Adrenal gland (tissue), 12 donors: Measurements from ENCODE around the gene C1RL. TPM values are rescaled to one million over a fixed set of nuclear protein-coding genes. Genes with fewer than 3 reads are reported as not detected.

Source experiments
- DNase-seq, 7 donors: peaks; one replicate each; pipeline ENCODE4 v3.0.0-alpha.2; 2019 to 2020
- H3K27ac ChIP-seq, 5 donors: fragments of 200-600 bp; sonication (generic) in 4 of 5; 1 replicate in 3 of 5; 2 replicates in 2 of 5; pipeline versions ENCODE4 v1.5.1 to v1.8.0; 2016 to 2020; ENCODE audit warnings: mild to moderate bottlenecking in 1 of 5
- H3K27me3 ChIP-seq: fragments of 200-600 bp; 2 replicates; pipeline ENCODE4 v1.8.0; 2021
- H3K36me3 ChIP-seq, 2 donors: fragments of 200-600 bp; replicated peaks in 1 of 2; 1 replicate in 1 of 2; 2 replicates in 1 of 2; pipeline versions ENCODE4 v1.5.1 to v1.8.0; 2018 to 2022
- H3K4me1 ChIP-seq, 2 donors: fragments of 200-600 bp; replicated peaks in 1 of 2; 1 replicate in 1 of 2; 2 replicates in 1 of 2; pipeline versions ENCODE4 v1.5.1 to v1.8.0; 2018 to 2021
- H3K4me3 ChIP-seq, 4 donors: fragments of 200-600 bp; sonication (generic) in 3 of 4; one replicate each; pipeline ENCODE4 v1.5.1; 2016 to 2018
- H3K9me3 ChIP-seq, 3 donors: fragments of 200-600 bp; sonication (generic) in 1 of 3; replicated peaks in 1 of 3; 1 replicate in 2 of 3; 2 replicates in 1 of 3; pipeline versions ENCODE4 v1.5.1 to v1.8.0; 2016 to 2021
- POLR2A ChIP-seq, 2 donors: fragments of 450-650 bp; IDR thresholded peaks; one replicate each; pipeline ENCODE4 v1.6.1; 2017; ENCODE audit warnings: antibody characterized with exemption in 2 of 2, mild to moderate bottlenecking in 2 of 2, moderate library complexity in 1 of 2
- WGBS, 4 donors: extraction: QIAGEN DNeasy Blood & Tissue Kit in 2 of 4; methylation state at CpG; one replicate each; pipeline versions ENCODE4 v1.1.5 to v1.1.7; 2013 to 2017; 5-methylcytosine and 5-hydroxymethylcytosine counted together
- intact Hi-C, 2 donors: fragments of 100-400 bp; cut with DNase I; formaldehyde crosslinking; loops; one replicate each; pipeline versions ENCODE4 v1.14.1 to v1.15.0; 2022 to 2023
- polyA plus RNA-seq, 3 donors: library from polyadenylated mRNA; stranded (reverse); fragments of 200-250 nt in 2 of 3; fragments of 350-450 nt in 1 of 3; fragmentation: Illumina TruSeq in 1 of 3; extraction: RNeasy Lipid Tissue Mini Kit (QIAGEN cat#74804) in 1 of 3; gene quantifications; one replicate each; pipeline ENCODE4 v1.2.3, GENCODE V29; 2013 to 2014
- total RNA-seq, 9 donors: library from RNA; depleted of rRNA in 4 of 9; stranded (reverse); fragments of >200 nt in 4 of 9; fragments of 120-200 nt in 1 of 9; fragmentation: NEBNext Ultra II Directional in 1 of 9; extraction: Animal tissue kit (Norgen Biotek cat#: 25700) in 1 of 9; gene quantifications; one replicate each; pipeline versions ENCODE4 v1.1.0 to v1.2.4, GENCODE V29; 2013 to 2023
- TF ChIP-seq, protein P1 (sequence below), 6 experiments: fragments of 450-650 bp in 4 of 6; fragments of 200-600 bp in 2 of 6; sonication (generic) in 1 of 6; IDR thresholded peaks; 1 replicate in 5 of 6; 2 replicates in 1 of 6; pipeline versions ENCODE4 v1.5.1 to v1.8.0; 2016 to 2021; ENCODE audit warnings: antibody characterized with exemption in 6 of 6, mild to moderate bottlenecking in 2 of 6, moderate library complexity in 1 of 6
- donor health status: healthy with polysubstance abuse.
- donor health status: Bipolar disorder and iron deficiency.
- donor health status: DM: yes; HTN: yes; CAD: no.
- donor health status: DM: no; HTN: no; CAD: no.
- donor health status: DM: no; HTN: no; CAD: no.
- donor health status: DM: yes; HTN: yes; CAD: no.

C1RL gene
- total and polyA plus RNA-seq, 12 donors, result 33.3 to 407 (median 157) TPM

DNA sequence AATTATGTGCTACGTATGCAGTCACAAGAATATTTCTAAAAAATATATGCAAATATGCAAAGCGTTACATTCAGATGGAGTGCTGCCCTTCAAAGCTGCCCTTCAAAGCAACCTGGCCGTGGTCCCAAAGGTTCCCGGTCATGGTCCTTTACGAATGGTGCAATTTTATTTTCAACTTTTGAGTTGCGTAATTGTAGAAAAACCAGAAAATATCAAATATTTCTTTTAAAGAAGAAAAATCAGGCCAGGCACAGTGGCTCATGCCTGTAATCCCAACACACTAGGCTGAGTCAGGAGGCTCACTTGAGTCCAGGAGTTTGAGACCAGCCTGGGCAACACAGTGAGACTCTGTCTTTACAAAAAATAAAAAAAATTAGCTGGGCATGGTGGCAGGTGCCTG lies 42.5 kb upstream of the C1RL start:
- H3K4me3 ChIP-seq, result no peak overlapping the region
- no peak for TF ChIP-seq POLR2A (IDR thresholded peaks at IDR 0.05)
- TF ChIP-seq, protein P1, sequence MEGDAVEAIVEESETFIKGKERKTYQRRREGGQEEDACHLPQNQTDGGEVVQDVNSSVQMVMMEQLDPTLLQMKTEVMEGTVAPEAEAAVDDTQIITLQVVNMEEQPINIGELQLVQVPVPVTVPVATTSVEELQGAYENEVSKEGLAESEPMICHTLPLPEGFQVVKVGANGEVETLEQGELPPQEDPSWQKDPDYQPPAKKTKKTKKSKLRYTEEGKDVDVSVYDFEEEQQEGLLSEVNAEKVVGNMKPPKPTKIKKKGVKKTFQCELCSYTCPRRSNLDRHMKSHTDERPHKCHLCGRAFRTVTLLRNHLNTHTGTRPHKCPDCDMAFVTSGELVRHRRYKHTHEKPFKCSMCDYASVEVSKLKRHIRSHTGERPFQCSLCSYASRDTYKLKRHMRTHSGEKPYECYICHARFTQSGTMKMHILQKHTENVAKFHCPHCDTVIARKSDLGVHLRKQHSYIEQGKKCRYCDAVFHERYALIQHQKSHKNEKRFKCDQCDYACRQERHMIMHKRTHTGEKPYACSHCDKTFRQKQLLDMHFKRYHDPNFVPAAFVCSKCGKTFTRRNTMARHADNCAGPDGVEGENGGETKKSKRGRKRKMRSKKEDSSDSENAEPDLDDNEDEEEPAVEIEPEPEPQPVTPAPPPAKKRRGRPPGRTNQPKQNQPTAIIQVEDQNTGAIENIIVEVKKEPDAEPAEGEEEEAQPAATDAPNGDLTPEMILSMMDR (IDR thresholded peaks at IDR 0.05), result no peak
- H3K27me3 ChIP-seq, result no peaks in the 10 kb centered on the region
- no peak overlapping the region for H3K27ac ChIP-seq
- no peaks in the 10 kb centered on the region for H3K4me1 ChIP-seq
- peaks cover 0 to 69% of the 10 kb centered on the region in 2 donors for H3K36me3 ChIP-seq
- 71 to 85% (median 73%) methylated on average over 6 of the region's 6 CpGs for WGBS, 4 donors
- intact Hi-C loops, result no loop called here
- DNase-seq, result peak in 2 of 7 donors; percentile 50 to 63
- no peaks in the 10 kb centered on the region for H3K9me3 ChIP-seq

DNA sequence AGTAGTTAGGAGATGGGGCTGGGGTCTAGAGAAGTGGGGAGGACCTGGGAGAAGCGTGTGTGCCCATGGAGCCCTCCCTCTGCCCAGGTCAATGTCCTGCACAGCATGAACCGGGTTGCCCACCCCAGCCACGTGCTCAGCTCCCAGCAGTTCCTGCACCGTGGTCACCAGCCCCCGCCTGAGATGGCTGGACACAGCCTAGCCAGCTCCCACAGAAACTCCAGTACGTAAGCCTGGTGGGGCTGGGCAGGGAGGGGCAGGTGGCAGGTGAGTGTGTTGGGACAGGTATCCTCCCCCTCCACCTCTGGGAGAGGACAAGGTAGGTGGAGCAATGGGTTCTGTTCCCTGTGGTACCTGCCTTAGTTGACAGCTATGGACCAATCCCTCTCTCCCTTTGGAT lies 41.8 kb upstream of the C1RL start:
- peaks cover 0 to 72% of the 10 kb centered on the region in 2 donors for H3K36me3 ChIP-seq

DNA sequence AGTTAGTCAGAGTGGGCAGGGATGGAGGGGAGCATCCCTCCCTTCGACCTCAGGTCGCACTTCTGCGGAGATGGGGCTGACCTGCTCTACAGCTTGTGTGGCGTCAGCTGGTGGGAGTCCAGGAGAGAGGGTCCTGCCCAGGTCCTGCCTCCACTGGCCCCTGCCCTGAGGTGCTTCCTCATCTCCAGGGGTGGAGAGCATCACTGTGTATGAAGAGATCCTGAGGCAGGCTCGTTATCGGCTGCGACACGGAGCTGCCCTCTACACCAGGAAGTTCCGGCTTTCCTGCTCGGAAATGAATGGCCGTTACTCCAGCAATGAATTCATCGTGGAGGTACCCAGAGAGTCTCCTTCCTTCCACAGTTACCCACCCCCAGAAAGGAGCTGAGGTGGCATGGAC lies 41.3 kb upstream of the C1RL start:
- TF ChIP-seq, protein P1 (IDR thresholded peaks at IDR 0.05), result no peak
- TF ChIP-seq POLR2A (IDR thresholded peaks at IDR 0.05), result no peak
- no peaks in the 10 kb centered on the region for H3K9me3 ChIP-seq
- H3K4me3 ChIP-seq, result no peak overlapping the region
- H3K27ac ChIP-seq, result no peak overlapping the region
- no peaks in the 10 kb centered on the region for H3K4me1 ChIP-seq
- WGBS, 4 donors, result 76 to 88% (median 85%) methylated on average over 9 to 12 of the region's 12 CpGs
- intact Hi-C loops, result no loop called here
- H3K27me3 ChIP-seq, result no peaks in the 10 kb centered on the region
- peak in 1 of 7 donors; percentile 45 for DNase-seq
- H3K36me3 ChIP-seq, result peaks cover 0 to 67% of the 10 kb centered on the region in 2 donors

More for the DNA sequence above, 41.8 kb upstream of the C1RL start:
- H3K4me1 ChIP-seq, result no peaks in the 10 kb centered on the region
- TF ChIP-seq, protein P1 (IDR thresholded peaks at IDR 0.05), result no peak
- TF ChIP-seq POLR2A (IDR thresholded peaks at IDR 0.05), result no peak
- 80 to 95% (median 91%) methylated on average over 1 to 6 of the region's 6 CpGs for WGBS, 4 donors
- intact Hi-C loops, result no loop called here
- no peaks in the 10 kb centered on the region for H3K27me3 ChIP-seq
- no peak for DNase-seq
- H3K27ac ChIP-seq, result no peak overlapping the region
- H3K4me3 ChIP-seq, result no peak overlapping the region
- H3K9me3 ChIP-seq, result no peaks in the 10 kb centered on the region

DNA sequence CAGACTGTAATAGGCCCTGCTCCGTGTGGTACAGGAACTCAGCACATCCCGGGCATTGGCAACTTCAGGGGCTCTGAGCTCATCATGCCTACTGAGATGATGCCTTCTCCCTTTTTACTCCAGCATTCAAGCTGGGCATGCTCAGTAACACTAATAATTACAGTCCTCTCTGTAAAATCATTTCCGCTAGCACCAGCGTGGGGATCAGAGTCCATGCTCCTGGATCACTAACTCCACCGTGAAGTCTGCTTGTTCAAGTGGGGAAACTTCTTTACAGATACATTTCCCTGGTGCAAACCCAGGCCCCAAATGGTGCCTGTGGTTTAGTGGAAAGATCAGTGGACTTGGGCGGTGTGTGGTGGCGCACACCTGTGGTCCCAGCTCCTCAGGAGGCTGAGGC lies 37.9 kb upstream of the C1RL start:
- Histone ChIP-seq H3K4me1 (no peaks in the 10 kb centered on the region), H3K36me3 (peaks cover 0 to 47% of the 10 kb centered on the region in 2 donors)

More for the DNA sequence above, 37.9 kb upstream of the C1RL start:
- no peak for TF ChIP-seq POLR2A (IDR thresholded peaks at IDR 0.05)
- TF ChIP-seq, protein P1 (IDR thresholded peaks at IDR 0.05), result no peak
- Histone ChIP-seq H3K27ac (no peak overlapping the region), H3K9me3 (no peaks in the 10 kb centered on the region), H3K4me3 (no peak overlapping the region), H3K27me3 (no peaks in the 10 kb centered on the region)
- peak in 2 of 7 donors; percentile 17 to 49 for DNase-seq
- 93 to 100% (median 95%) methylated on average over 7 of the region's 7 CpGs for WGBS, 4 donors
- intact Hi-C loops, result no loop called here
